ENCODE measurements around the gene ADGRG6.

ADGRG6 gene

DNA sequence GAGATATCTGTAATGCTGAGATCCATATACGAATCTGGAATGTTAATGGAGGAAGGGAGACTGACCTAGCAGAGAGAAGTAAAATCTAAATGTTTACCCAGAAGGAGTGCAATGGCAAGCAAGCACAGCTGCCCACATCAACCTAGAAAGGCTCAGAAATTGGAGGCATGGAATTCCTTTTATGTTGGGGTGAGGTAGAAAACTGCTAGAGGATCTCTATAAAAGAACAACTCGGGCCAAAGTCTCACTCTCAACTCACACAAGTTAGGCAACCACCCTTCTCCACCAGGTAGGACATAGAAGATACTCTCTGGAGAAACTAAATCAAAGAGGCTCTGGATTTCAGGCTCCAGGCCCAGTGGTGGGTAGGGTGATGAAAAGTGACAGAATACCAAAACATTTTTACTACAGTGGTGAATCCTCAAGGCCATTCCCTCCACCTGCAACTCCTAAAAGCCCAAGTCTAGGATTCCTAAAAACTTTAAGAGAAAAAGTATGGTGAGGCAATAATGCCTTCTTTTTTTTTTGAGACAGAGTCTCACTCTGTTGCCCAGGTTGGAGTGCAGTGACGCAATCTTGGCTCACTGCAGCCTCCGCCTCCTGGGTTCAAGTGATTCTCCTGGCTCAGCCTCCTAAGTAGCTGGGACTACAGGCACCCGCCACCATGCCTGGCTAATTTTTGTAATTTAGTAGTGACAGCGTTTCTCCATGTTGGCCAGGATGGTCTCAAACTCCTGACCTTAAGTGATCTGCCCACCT lies 9.5 kb upstream of the ADGRG6 start:
- no peak for FAIRE-seq

GRCh38 chr6:142293121-142293520 lies 8.7 kb upstream of the ADGRG6 start:
- no peak for FAIRE-seq

- FAIRE-seq: no peak
Observed at GRCh38 chr6:142294679-142295078, 7.1 kb upstream of the ADGRG6 start.

DNA sequence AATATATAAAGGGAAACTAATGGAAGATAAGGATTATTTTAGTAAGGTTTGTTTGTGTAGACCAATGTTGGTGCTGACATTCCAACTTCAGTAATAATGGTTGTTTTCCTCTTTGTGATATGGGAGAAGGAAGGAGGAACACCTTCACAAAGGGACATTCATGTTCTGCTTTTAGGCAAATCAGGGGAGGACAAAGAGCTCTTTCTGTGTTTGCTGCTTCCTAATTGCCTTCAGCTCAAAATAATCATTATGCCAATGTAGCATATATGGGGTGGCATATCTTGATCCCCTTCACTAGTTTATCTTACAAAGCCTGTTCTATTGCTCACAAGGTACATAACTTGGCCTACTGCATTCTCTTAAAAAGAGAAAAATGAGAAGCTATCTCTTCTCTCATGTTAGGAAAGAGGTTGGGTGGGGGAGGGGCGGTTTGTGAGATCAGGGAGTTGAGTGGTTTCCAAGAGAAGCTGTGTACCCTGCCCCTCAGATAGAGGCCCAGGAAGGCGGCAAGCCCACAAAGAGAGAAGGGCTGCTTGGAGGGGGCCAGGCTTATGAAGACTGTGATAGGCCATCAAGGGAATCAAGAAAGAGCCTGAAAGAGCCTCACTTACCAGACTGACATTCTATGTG lies 4.7 kb upstream of the ADGRG6 start:
- FAIRE-seq: no peak

DNA sequence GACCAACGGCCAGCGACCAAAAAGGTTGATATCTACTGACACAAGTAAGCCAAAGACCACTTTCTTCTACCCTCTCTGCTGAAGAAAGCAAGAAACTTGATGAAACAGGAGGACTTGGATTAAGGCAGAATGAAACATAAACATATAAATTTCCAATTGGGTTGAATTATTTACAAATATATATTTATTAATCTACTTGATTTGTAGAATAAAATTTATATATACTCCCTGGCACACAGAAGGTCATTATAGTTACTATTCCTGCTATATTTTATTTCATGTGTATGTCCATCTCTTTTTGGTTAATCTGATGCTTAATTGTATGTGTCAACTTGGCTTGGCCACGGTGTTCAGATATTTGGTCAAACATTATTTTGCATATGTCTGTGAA lies 4.2 kb upstream of the ADGRG6 start:
- FAIRE-seq: no peak

DNA sequence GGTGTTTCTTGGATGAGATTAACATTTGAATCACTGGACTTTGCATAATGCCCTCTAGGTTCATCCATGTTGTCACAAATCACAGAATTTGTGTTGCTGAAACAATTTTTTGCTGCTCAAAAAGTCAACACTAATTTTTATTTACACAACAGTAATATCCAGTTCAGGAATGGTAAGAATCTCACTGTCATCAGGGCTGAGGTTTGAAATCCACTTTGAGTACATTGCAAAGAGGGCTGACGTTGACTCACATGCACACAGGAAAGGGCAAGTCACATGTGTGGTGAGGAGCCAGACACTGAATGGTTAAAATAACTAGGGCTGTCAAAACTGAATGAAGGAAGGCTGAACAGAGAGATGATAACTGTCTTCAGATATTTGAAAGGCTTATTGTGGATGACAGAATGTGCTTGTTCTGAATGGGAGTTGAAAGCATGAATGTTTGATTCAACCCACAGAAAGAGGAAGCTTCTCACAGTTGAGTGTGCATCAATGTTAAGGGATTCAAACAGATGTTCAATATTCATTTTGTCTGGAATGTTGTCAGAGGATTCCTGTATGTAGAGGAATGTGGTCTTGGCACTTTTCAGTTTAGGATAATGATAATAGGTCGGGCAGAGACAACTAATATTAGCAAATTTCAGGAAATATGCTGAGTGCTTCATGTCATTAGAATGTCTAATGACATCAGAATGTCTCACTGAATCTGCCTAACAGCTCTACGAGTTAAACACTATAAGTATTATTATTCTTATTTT lies 3.6 kb upstream of the ADGRG6 start:
- no peak for FAIRE-seq

GRCh38 chr6:142300302-142300701 lies 1.5 kb upstream of the ADGRG6 start:
- FAIRE-seq: no peak

- FAIRE-seq: no peak
Observed at GRCh38 chr6:142300758-142301650, 803 bp upstream of the ADGRG6 start.

DNA sequence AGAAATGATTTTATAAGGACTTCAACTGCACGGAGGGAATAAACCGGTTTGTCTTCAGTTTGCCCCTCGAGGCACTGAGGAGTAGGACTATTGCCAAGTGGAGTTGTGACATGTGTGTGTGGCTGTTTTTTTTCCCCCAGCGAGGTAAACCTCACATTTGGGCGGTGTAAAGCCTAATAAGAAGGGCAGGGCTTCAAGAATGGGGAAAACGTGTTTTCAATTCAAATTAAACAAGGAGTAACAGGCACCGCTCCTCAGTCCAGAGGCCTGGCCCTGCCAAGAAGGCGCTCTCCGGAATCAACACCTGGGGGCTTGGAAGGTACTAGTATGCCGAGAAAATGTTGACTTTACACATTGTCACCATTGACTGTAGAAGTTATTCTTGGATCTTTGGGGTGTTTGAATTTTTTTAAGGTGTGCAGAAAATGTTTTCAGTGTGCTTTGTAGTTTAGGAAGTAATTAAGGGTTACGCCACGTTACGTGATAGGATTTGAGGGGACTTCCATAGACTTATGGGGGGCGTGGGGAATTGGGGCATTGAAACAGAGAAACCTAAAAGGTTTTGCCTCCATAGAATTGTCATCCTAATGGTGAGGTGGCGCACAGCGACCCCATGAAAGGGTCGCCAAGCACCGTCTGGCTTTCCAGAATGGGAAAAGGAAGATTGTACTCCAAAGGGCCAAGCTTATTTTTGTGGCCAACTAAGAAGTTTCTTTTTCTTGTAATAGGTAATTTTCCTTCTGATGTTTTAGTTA lies 791 bp downstream of the ADGRG6 start:
- FAIRE-seq: no peak

GRCh38 chr6:142303176-142303533 lies 1.3 kb downstream of the ADGRG6 start:
- no peak for FAIRE-seq

DNA sequence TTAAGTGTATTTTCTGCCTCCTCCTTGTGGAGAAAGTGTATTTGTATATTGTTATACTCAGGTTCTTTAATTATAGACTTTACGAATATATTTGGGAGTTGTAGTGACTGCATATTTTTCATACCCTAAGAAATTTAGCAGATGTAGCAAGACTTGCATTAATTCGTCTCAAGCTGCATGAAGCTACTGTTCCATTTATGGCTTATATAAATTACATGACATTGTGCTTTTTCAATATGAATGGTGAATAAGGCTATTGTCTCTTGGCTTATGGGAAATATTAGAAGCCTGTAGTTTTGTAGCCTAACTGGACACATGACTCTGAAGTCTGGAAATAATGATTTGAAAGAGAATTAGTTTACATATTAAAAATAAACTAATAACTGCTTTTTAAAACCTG lies 2.4 kb downstream of the ADGRG6 start:
- FAIRE-seq: no peak

DNA sequence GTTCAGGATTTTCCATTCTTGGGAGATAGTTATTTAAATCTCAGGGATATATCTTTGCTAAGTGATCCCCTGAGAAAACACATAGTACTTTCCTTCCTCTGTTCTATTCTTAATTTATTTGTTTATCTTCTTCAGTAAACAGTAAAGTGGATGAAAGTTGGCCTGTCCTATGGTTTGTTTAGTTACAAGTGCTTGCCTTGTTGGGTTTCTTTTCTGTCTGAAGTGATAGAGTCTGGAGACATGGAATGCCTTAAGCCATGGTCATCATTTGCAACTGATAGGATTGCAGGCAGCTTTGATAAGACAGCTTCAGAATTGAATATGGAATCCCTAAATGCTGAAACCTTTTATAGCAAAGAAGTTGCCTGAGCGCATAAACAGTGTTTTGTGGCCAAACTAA lies 4.9 kb downstream of the ADGRG6 start:
- FAIRE-seq: no peak

DNA sequence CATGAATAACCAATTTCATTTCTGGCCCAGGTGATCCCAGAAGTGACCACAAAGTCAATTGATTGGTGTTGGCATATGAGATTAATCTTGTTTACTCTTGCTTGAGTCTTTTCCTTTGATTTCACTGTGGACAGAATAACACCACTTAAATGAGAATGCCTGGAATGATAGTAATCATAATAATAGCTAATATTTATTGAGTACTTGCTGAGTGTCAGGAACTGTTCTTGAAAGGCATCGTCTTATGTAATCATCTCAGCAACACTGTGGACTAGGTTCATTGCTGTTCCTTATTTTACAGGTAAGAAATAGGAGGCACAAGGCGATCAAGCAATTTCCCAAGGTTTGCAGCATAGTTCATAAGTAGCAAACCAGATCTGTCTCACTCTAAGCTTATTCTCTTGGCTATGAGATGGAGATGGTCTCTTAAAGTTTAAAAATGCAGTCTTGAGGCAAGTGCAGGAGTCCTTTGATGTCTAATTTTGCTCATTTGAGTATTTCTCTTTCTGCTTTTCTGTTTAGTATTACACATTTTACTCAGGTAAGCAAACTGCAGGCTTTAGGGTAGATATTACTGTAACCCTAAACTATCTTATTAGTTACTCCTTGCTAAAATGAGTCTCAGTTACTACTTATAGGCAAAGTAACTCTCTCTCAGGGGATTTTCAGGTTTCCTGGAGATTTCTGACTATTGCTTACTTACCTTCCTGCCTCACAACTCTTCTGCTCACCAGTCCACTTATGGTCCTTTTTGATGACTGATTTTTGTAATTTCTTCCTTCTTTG lies 6.3 kb downstream of the ADGRG6 start:
- no peak for FAIRE-seq

- no peak for FAIRE-seq
Observed at GRCh38 chr6:142309426-142309825, 7.6 kb downstream of the ADGRG6 start.

DNA sequence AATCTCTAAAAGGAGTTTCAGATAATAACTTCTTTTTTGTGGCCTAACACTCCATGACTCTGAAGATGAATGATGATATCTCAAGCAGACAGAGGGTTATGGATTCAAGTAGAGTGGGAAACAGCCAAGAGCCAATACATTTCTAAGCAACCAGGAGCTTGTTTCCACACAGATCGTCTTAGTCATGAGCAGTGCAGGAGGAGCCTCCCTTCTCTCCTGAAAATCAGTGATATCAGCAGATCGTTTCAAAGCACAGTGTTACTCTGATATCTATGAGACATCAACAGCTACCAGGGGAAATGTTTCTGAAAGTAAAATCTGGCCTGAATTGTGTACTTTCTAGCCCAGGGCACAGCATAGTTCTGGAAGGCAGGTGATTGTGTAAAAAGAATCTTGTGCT lies 11.5 kb downstream of the ADGRG6 start:
- no peak for FAIRE-seq

- FAIRE-seq: no peak
Observed at GRCh38 chr6:142316791-142317368, 15.1 kb downstream of the ADGRG6 start.

GRCh38 chr6:142318714-142319113 lies 16.9 kb downstream of the ADGRG6 start:
- FAIRE-seq: no peak

DNA sequence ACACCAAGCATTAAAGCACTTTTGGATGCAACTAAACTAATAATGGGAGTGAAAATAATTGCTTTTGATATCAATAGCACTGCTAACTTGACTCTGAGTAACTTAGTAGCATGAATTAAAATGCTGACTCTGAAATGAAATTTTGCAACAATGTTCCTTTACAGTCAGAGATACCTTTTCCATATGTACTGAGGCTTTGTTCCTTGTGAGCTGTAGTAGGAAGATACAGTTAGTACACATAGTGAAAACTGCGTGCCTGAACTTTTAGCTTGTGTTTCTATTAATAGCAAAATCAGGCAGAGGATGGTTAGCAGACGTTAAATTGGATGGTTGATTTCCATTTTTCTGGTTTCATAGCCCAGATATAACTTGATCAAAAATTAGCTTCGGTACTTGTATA lies 18.6 kb downstream of the ADGRG6 start:
- no peak for FAIRE-seq

GRCh38 chr6:142321451-142321850 lies 19.6 kb downstream of the ADGRG6 start:
- FAIRE-seq: no peak

DNA sequence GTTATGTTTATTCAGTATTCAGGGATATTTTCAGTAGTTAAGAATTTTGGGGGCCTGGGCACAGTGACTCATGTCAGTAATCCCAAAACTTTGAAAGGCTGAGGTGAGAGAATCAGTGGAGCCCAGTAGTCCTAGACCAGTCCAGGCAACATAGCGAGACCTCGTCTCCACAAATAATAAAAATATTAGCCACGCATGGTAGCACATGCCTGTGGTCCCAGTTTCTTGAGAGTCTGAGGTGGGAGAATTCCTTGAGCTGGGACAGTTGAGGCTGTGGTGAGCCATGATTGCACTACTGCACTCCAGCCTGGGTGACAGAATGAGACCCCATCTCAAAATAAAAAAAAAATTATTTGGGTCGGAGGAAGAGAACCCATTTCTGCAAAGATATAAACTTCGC lies 20.3 kb downstream of the ADGRG6 start:
- FAIRE-seq: no peak
